ENCODE measurements around the gene STARD13. TPM values are rescaled to one million over a fixed set of nuclear protein-coding genes. Genes with fewer than 3 reads are reported as not detected.

Gene STARD13
- total RNA-seq, 2 donors from 2014 or later, result 0.50 TPM; not detected in 1

DNA sequence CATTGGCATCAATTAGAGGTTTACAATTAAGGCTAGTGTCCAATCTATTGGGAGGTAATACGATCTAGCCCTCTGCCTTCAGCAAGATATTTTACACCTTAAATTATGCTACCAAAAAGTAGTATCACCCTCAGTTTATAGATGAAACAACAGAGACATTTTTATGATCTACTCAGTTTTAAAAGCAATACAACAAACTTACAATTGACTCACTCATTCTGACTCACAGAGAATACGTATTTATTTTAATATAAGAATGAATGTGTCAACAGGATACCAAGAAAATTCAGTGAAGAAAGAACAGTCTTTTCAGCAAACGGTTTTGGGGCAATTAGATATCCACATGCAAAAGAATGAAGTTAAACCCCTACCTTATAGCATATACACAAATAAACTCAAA is 32.5 kb upstream of the STARD13 start:
- Mint-ChIP-seq H3K27me3 (peaks cover 0 to 32% of the 10 kb centered on the region in 2 donors), H3K27ac (no peak overlapping the region), H3K9me3 (peaks cover 10% of the 10 kb centered on the region), H3K4me3 (no peak overlapping the region), H3K4me1 (ENCODE audit: low read depth in 2 of 2) (no peaks in the 10 kb centered on the region), H3K36me3 (no peaks in the 10 kb centered on the region)
- DNase-seq (ENCODE audit: low spot score) (no peak), ATAC-seq (no peak)

DNA sequence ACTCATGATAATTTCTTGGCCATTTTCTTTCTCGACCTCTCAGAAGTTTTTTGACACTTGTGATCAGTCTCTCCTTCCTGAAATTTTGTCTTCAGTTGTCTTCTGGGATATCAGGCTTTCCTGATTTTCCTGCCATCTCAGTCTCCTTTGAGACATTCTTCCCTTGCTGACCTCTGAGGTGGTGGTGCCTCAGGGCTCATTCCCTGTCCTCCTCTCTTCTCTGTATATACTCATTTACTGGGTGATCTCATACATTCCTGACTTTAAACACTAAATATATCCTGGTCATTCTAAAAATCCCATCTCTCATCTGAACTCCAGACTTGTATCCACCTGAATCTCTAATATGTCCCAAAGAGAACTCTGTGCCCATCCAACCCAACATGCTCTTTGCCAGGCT is 31.3 kb upstream of the STARD13 start:
- peaks cover 10% of the 10 kb centered on the region for H3K9me3 Mint-ChIP-seq
- no peak overlapping the region for H3K27ac Mint-ChIP-seq
- no peaks in the 10 kb centered on the region for H3K36me3 Mint-ChIP-seq
- ATAC-seq (no peak), DNase-seq (ENCODE audit: low spot score) (no peak)
- peaks cover 0 to 31% of the 10 kb centered on the region in 2 donors for H3K27me3 Mint-ChIP-seq
- H3K4me3 Mint-ChIP-seq, result no peak overlapping the region
- no peaks in the 10 kb centered on the region for H3K4me1 Mint-ChIP-seq (ENCODE audit: low read depth in 2 of 2)

DNA sequence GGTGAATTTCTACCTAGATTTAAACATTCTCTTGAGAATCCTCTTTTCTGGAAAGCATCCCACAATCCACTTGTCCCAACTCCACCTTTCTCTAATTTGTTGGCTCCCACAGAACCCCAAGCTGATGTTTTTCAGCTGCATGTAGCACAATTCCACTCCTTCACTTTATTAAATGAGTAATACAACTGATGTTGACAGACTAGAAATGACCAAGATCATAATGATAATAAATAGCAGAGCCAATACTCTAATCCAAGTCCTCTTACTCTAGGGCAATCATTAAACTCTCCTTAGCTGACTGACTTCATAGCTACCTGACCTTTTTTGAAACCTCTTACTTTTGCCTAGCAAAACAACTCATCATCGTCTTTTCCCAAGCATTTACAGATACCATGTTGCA is 27.9 kb upstream of the STARD13 start:
- no peak overlapping the region for H3K4me3 Mint-ChIP-seq
- ATAC-seq (no peak), DNase-seq (ENCODE audit: low spot score) (no peak)
- peaks cover 0 to 29% of the 10 kb centered on the region in 2 donors for H3K27me3 Mint-ChIP-seq
- H3K9me3 Mint-ChIP-seq, result peaks cover 9% of the 10 kb centered on the region
- no peaks in the 10 kb centered on the region for H3K4me1 Mint-ChIP-seq (ENCODE audit: low read depth in 2 of 2)
- no peak overlapping the region for H3K27ac Mint-ChIP-seq
- H3K36me3 Mint-ChIP-seq, result no peaks in the 10 kb centered on the region

DNA sequence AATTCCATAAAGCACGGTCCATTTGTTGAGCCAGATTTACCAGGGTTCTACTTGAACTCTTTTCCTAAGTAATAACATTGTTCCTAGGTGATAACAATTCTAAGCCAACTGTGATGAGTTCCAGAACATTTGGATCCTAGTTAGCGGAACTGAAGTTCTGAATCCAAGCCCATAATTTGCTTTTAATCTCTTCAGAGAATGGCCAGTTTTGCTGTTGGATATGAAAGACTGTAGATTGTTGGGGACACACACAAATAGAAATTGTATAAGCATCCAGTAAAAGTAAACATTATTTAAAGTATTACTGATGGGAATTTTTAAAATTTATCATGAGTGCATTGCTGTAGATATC is 27.3 kb upstream of the STARD13 start:
- ATAC-seq (no peak), DNase-seq (ENCODE audit: low spot score) (no peak)
- Mint-ChIP-seq H3K27me3 (peaks cover 0 to 28% of the 10 kb centered on the region in 2 donors), H3K4me3 (no peak overlapping the region), H3K27ac (no peak overlapping the region), H3K4me1 (ENCODE audit: low read depth in 2 of 2) (no peaks in the 10 kb centered on the region), H3K36me3 (no peaks in the 10 kb centered on the region), H3K9me3 (peaks cover 9% of the 10 kb centered on the region)

DNA sequence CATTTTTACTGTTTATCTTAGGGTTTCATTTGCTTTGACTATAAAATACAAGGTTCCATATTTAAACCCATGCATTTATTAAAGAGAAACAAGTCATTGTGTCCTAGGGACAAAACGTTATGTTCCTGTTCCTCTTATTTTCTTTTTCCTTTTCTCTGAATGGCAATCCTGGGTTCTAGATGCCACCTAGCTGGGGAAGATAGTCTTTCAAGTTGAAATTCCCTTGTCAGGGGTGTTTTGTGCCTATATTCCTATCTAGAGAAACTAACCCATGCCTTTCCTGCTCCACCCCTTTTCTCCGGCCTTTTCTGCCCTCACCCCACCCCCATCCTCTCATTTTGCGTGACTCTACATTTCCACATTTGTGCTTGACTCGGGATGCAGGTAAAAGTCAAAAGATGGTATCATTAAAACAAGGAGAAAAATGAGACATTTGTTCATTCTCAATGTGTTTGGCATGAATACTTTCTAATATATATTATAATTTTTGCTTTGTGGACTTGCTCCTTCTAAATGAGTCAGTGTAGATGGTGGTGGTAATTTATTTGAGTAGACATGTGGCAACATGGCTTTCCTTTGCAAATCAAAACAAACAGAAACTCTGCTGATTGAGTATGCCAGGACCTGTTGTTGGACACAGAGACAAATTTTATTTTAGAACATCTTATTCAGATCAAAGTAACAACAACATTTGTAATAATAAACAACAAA is 26.8 kb upstream of the STARD13 start:
- H3K4me1 Mint-ChIP-seq (ENCODE audit: low read depth in 2 of 2), result no peaks in the 10 kb centered on the region
- ATAC-seq, result no peak

DNA sequence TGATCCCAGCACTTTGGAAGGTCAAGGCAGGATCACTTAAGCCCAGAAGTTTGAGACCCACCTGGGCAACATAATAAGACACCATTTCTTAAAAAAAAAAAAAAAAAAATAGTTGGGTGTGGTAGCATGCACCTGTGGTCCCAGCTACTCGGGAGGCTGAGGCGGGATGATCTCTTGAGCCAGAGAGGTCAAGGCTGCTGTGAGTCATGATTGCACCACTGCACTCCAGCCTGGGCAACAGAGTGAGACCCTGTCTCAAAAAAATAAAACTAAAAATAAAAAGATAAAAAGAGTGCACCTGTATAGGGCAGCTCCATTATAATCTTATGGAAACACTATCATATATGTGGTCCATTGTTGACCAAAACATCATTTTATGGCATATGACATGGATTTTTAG is 25.5 kb upstream of the STARD13 start:
- H3K36me3 Mint-ChIP-seq, result no peaks in the 10 kb centered on the region
- H3K4me1 Mint-ChIP-seq (ENCODE audit: low read depth in 2 of 2), result no peaks in the 10 kb centered on the region
- no peak for ATAC-seq
- no peak overlapping the region for H3K27ac Mint-ChIP-seq
- DNase-seq (ENCODE audit: low spot score), result no peak
- no peak overlapping the region for H3K4me3 Mint-ChIP-seq
- peaks cover 0 to 17% of the 10 kb centered on the region in 2 donors for H3K27me3 Mint-ChIP-seq
- peaks cover 2% of the 10 kb centered on the region for H3K9me3 Mint-ChIP-seq

More for the DNA sequence above, 26.8 kb upstream of the STARD13 start:
- peaks cover 0 to 24% of the 10 kb centered on the region in 2 donors for H3K27me3 Mint-ChIP-seq
- no peak overlapping the region for H3K4me3 Mint-ChIP-seq
- H3K9me3 Mint-ChIP-seq, result peaks cover 7% of the 10 kb centered on the region
- DNase-seq (ENCODE audit: low spot score), result no peak
- H3K36me3 Mint-ChIP-seq, result no peaks in the 10 kb centered on the region
- H3K27ac Mint-ChIP-seq, result no peak overlapping the region

DNA sequence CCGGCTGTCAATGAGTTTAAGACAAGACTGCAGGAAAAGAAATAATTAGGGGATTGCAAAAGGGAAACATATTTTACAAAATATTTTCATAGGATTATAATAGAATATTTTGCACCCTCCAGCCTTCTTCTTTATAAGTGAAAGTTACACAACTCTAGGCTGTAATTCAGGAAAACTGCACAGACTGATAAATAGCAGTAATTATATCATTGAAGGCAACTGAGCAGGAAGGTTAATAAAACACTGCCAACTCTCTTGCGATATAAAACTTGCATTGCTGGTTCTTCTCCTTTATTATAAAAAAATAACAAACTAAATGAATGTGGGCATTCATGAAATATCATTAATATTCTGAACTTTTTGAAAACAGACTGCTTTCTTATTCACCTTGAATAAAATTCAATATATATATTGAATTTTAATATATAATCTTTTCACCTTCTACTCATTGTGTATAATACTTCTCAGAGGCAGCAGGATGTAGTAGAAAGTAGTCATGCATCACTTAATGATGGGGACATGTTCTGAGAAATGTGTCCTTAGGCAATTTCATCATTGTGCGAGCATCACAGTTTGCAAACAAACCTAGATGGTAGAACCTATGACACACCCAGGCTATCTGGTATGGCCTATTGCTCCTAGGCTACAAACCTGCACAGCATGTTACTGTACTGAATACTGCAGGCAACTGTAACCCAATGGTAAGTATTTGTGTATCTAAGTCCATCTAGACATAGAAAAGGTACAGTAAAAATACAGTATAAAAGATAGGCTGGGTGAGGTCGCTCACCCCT is 24.9 kb upstream of the STARD13 start:
- Mint-ChIP-seq H3K9me3 (peaks cover 2% of the 10 kb centered on the region), H3K36me3 (no peaks in the 10 kb centered on the region), H3K27ac (no peak overlapping the region), H3K4me1 (ENCODE audit: low read depth in 2 of 2) (no peaks in the 10 kb centered on the region), H3K4me3 (no peak overlapping the region), H3K27me3 (peaks cover 0 to 17% of the 10 kb centered on the region in 2 donors)
- ATAC-seq, result no peak
- DNase-seq (ENCODE audit: low spot score), result no peak

DNA sequence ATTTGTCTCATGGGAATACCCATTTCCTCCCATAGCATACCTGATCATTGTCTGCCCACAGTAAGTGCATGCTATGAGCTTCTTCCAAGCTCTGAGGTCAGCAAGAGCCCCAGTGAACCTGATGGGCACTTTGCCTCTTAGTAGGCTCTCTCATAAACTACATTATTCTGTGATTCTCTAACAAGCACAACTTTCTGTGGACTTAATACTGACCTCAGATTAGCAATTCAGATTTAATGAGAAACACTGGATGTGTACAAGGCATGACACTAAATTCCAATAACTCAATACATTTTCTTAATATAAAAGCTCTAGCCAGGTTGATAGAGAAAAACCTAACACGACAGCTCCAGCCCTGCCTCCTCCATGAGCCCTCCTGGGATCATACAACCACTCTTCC is 23.3 kb upstream of the STARD13 start:
- Mint-ChIP-seq H3K4me1 (ENCODE audit: low read depth in 2 of 2) (no peaks in the 10 kb centered on the region), H3K36me3 (no peaks in the 10 kb centered on the region), H3K9me3 (peaks cover 2% of the 10 kb centered on the region), H3K4me3 (no peak overlapping the region), H3K27me3 (peaks cover 0 to 14% of the 10 kb centered on the region in 2 donors), H3K27ac (no peak overlapping the region)
- ATAC-seq (no peak), DNase-seq (ENCODE audit: low spot score) (no peak)

DNA sequence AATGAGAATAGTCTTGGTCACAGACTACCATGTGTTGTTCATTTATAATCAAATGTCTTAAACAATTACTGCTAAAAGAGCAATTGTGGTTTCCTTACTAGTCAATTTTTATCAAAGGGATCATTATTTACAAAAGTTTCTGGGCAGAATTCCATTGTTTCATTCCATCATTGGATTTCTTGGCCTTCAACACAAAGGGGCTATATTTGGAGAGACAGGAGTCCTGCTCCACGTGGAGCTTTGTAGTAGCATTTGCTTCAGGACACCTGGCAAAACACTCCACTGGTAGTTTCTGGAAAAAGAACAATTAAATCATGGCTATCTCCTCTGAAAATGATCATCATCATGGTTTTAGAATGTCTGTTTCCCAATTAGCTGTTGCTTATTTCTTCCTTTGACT is 22.3 kb upstream of the STARD13 start:
- ATAC-seq (no peak), DNase-seq (ENCODE audit: low spot score) (no peak)
- no peak overlapping the region for H3K27ac Mint-ChIP-seq

DNA sequence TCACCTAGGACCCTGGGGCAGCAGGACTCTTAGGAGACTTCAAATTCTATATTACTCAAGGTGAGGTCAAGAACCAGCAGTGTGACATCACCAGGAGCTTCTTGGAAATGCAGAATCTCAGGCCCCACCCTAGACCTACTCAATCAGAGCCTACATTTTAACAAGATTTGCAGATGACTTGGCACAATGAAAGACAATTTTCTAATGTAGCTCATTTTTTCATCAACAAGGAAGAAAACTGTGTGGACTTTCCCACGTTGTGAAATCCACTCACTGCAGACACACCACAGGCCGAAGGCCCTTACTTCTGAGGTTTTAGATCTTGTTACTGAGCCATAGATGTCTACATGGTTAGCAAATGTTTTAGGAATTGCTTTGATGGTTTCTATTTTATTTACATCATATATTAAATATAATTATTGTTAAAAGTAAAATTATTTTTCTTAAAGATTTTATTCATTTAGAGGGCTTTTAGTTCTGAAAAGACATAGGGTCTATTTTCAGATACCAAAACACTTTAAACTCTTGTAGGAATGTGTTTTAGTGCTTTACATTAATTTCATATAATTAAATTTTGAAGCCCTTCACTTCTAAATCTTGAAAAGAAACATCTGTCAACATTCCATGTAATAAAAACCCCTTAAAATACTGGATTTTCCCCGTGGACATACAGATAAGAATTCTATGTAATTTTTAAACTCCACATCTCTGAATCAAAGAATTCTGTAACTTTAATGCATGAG is 18.5 kb upstream of the STARD13 start:
- H3K4me3 Mint-ChIP-seq, result no peak overlapping the region
- H3K27me3 Mint-ChIP-seq, result peaks cover under 1 to 4% of the 10 kb centered on the region in 2 donors
- ATAC-seq (no peak), DNase-seq (ENCODE audit: low spot score) (no peak)
- H3K27ac Mint-ChIP-seq, result no peak overlapping the region
- peaks cover 12% of the 10 kb centered on the region for H3K9me3 Mint-ChIP-seq
- no peaks in the 10 kb centered on the region for H3K4me1 Mint-ChIP-seq (ENCODE audit: low read depth in 2 of 2)
- H3K36me3 Mint-ChIP-seq, result no peaks in the 10 kb centered on the region

More for the DNA sequence above, 22.3 kb upstream of the STARD13 start:
- H3K36me3 Mint-ChIP-seq, result no peaks in the 10 kb centered on the region
- no peaks in the 10 kb centered on the region for H3K4me1 Mint-ChIP-seq (ENCODE audit: low read depth in 2 of 2)
- peaks cover 0 to 7% of the 10 kb centered on the region in 2 donors for H3K27me3 Mint-ChIP-seq
- H3K9me3 Mint-ChIP-seq, result peaks cover 6% of the 10 kb centered on the region
- no peak overlapping the region for H3K4me3 Mint-ChIP-seq

DNA sequence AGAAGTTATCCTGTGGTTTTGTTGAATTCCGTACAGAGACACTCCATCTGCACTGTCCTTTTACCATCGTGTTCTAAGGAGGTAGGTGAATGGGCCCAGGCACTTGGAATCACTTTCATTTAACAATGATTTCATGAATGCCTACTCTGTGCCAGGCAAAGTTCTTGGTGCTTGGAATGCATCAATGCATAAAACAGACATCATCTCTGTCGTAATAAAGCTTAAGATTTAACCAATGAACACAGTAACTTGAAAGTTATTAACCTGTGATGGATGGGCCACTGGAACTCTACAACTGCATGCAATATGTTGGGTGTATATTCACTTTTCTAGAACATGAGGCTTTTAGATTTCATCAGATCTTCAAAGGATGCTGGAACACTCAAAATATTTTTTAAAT is 14.1 kb upstream of the STARD13 start:
- H3K27ac Mint-ChIP-seq, result no peak overlapping the region
- H3K36me3 Mint-ChIP-seq, result no peaks in the 10 kb centered on the region
- peaks cover 12% of the 10 kb centered on the region for H3K9me3 Mint-ChIP-seq
- DNase-seq (ENCODE audit: low spot score), result no peak
- H3K4me1 Mint-ChIP-seq (ENCODE audit: low read depth in 2 of 2), result no peaks in the 10 kb centered on the region
- peaks cover 0 to 6% of the 10 kb centered on the region in 2 donors for H3K27me3 Mint-ChIP-seq
- no peak overlapping the region for H3K4me3 Mint-ChIP-seq
- ATAC-seq, result no peak

DNA sequence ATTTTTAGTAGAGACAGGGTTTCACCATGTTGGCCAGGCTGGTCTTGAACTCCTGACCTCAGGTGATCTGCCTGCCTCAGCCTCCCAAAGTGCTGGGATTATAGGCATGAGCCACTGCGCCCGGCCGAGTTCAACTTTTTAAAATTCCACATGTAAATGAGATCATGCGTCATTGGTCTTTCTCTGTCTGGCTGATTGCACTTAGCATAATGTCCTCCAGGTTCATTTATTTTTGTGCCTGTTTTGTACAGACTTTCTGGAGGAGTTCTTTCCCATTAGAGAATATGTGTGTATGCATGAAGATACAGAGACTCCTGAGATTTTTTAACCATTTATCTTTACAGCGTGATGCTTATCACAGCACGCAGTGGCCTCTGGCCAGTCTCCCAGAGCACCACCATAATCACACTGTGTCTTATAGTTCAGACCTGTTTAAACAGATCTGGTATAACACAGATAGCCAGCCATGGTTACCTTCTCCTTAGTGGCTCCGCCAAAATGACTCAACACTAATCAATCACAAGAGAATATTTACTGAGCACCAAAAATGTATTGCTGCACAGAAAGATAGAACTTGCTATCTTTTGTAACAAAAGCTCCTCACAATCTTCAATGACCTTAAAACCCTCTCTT is 11.4 kb upstream of the STARD13 start:
- peaks cover 7% of the 10 kb centered on the region for H3K9me3 Mint-ChIP-seq
- no peak for ATAC-seq
- H3K27me3 Mint-ChIP-seq, result peaks cover 0 to 6% of the 10 kb centered on the region in 2 donors
- H3K36me3 Mint-ChIP-seq, result no peaks in the 10 kb centered on the region
- no peak for DNase-seq (ENCODE audit: low spot score)
- H3K4me1 Mint-ChIP-seq (ENCODE audit: low read depth in 2 of 2), result peaks cover 0 to 4% of the 10 kb centered on the region in 2 donors
- no peak overlapping the region for H3K4me3 Mint-ChIP-seq
- H3K27ac Mint-ChIP-seq, result no peak overlapping the region

DNA sequence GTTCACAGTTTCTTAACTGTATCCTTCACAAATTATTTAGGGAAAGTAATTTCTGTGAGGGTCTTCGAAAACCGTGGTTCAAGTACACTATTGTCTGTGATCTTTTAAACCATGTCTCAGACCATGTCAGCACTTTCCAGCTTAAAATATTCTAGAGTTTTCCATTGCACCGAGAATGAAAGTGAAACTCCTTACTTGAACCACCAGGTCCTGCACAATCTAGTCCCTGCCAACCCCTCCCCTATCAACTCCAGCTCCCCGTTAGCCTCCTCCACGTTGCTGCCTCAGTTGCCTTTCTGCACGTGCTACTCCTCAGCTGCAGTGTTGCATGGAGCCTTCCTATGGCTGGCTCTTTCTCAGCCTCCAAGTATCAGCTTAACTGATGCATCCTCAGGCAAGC is 7.2 kb upstream of the STARD13 start:
- no peak for ATAC-seq
- H3K27me3 Mint-ChIP-seq, result peaks cover 7 to 15% of the 10 kb centered on the region in 2 donors
- H3K9me3 Mint-ChIP-seq, result peaks cover 3% of the 10 kb centered on the region
- H3K27ac Mint-ChIP-seq, result no peak overlapping the region
- no peak overlapping the region for H3K4me3 Mint-ChIP-seq
- peaks cover 0 to 4% of the 10 kb centered on the region in 2 donors for H3K4me1 Mint-ChIP-seq (ENCODE audit: low read depth in 2 of 2)
- no peak for DNase-seq (ENCODE audit: low spot score)
- no peaks in the 10 kb centered on the region for H3K36me3 Mint-ChIP-seq
